Stomach (tissue), 9 donors: ENCODE results near the gene ZNF423. TPM values are rescaled to one million over a fixed set of nuclear protein-coding genes. Genes with fewer than 3 reads are reported as not detected.

ENCODE experiments used
- DNase-seq, 2 donors: peaks; one replicate each; pipeline versions ENCODE4 v3.0.0 to v3.0.0-alpha.2; 2013 to 2019
- H3K27ac ChIP-seq, 5 donors: fragments of 200-600 bp in 4 of 5; sonication (generic) in 4 of 5; one replicate each; pipeline ENCODE4 v1.5.1; 2013 to 2019; ENCODE audit warnings: mild to moderate bottlenecking in 1 of 5, moderate library complexity in 1 of 5
- H3K27me3 ChIP-seq, 3 donors: fragments of 200-600 bp; sonication (generic); one replicate each; pipeline ENCODE4 v1.5.1; 2017 to 2019; ENCODE audit warnings: mixed run types in 1 of 3
- H3K36me3 ChIP-seq, 4 donors: fragments of 200-600 bp; sonication (generic); 1 replicate in 3 of 4; 2 replicates in 1 of 4; pipeline ENCODE4 v1.5.1; 2016 to 2019
- H3K4me1 ChIP-seq, 4 donors: fragments of 200-600 bp; sonication (generic); one replicate each; pipeline ENCODE4 v1.5.1; 2016 to 2019
- H3K4me3 ChIP-seq, 4 donors: fragments of 200-600 bp; sonication (generic) in 3 of 4; one replicate each; pipeline ENCODE4 v1.5.1; 2016 to 2019; ENCODE audit warnings: mild to moderate bottlenecking in 1 of 4
- H3K9me3 ChIP-seq, 4 donors: fragments of 200-600 bp; sonication (generic); one replicate each; pipeline ENCODE4 v1.5.1; 2016 to 2019
- CTCF ChIP-seq, 7 experiments: fragments of 450-650 bp in 4 of 7; fragments of 200-600 bp in 3 of 7; sonication (generic) in 3 of 7; IDR thresholded peaks; one replicate each; pipeline ENCODE4 v1.5.1; 2016 to 2019; ENCODE audit warnings: antibody characterized with exemption in 7 of 7, control low read depth in 2 of 7, mild to moderate bottlenecking in 1 of 7
- EP300 ChIP-seq: sonication (generic); formaldehyde crosslinking; IDR thresholded peaks from one replicate; pipeline ENCODE4 v1.6.1; 2017; ENCODE audit warnings: antibody characterized with exemption
- POLR2A ChIP-seq, 4 donors: fragments of 450-650 bp; IDR thresholded peaks; one replicate each; pipeline ENCODE4 v1.6.1; 2016; ENCODE audit warnings: antibody characterized with exemption in 4 of 4, control low read depth in 2 of 4, mild to moderate bottlenecking in 1 of 4, moderate library complexity in 1 of 4
- POLR2AphosphoS5 ChIP-seq, 3 donors: sonication (generic); formaldehyde crosslinking; IDR thresholded peaks; one replicate each; pipeline ENCODE4 v1.6.1; 2016; ENCODE audit warnings: antibody characterized with exemption in 3 of 3
- WGBS, 5 donors: extraction: QIAGEN DNeasy Blood & Tissue Kit in 3 of 5; methylation state at CpG; one replicate each; pipeline versions ENCODE4 v1.1.5 to v1.1.7; 2013 to 2018; 5-methylcytosine and 5-hydroxymethylcytosine counted together
- intact Hi-C: fragments of 100-400 bp; cut with DNase I; formaldehyde crosslinking; loops from one replicate; pipeline ENCODE4 v1.15.1; 2023; ENCODE audit warnings: low total_unique reads
- polyA plus RNA-seq, 3 donors: library from polyadenylated mRNA; stranded (reverse); fragments of 200-250 nt; gene quantifications; one replicate each; pipeline ENCODE4 v1.2.3, GENCODE V29; 2013
- total RNA-seq, 5 donors: library from RNA; depleted of rRNA; stranded (reverse); fragments of >200 nt; gene quantifications; one replicate each; pipeline versions ENCODE4 v1.1.0 to v1.2.3, GENCODE V29; 2014 to 2016
- donor health status: healthy with polysubstance abuse.
- donor health status: Bipolar disorder and iron deficiency.
- donor health status: healthy.

Gene ZNF423
- total and polyA plus RNA-seq, 8 donors, result 0.29 to 3.5 (median 1.0) TPM

- WGBS, 5 donors, result 94 to 96% (median 95%) methylated on average over 11 to 12 of the region's 12 CpGs
- TF ChIP-seq POLR2A (IDR thresholded peaks at IDR 0.05) (no peak), POLR2AphosphoS5 (IDR thresholded peaks at IDR 0.05) (no peak), EP300 (no peak), CTCF (IDR thresholded peaks at IDR 0.05) (no peak)
- Histone ChIP-seq H3K27ac (no peak overlapping the region), H3K4me1 (peaks cover 0 to 6% (median 3%) of the 10 kb centered on the region in 4 donors), H3K36me3 (no peaks in the 10 kb centered on the region), H3K4me3 (no peak overlapping the region), H3K9me3 (no peaks in the 10 kb centered on the region), H3K27me3 (no peaks in the 10 kb centered on the region)
- intact Hi-C loops, result no loop called here
- no peak for DNase-seq
Observed at GRCh38 chr16:49574826-49575225, 281.1 kb downstream of the ZNF423 start.

GRCh38 chr16:49567950-49568349 lies 288.0 kb downstream of the ZNF423 start:
- Histone ChIP-seq H3K27ac (no peak overlapping the region), H3K36me3 (no peaks in the 10 kb centered on the region), H3K9me3 (no peaks in the 10 kb centered on the region), H3K4me3 (no peak overlapping the region), H3K27me3 (no peaks in the 10 kb centered on the region), H3K4me1 (peaks cover 0 to 14% (median 6%) of the 10 kb centered on the region in 4 donors)
- no peak for DNase-seq
- TF ChIP-seq EP300 (no peak), POLR2AphosphoS5 (IDR thresholded peaks at IDR 0.05) (no peak), CTCF (IDR thresholded peaks at IDR 0.05) (no peak), POLR2A (IDR thresholded peaks at IDR 0.05) (no peak)
- intact Hi-C loops, result no loop called here
- WGBS, 5 donors, result 88 to 100% (median 95%) methylated on average over 1 of the region's 1 CpG

- no peak overlapping the region for H3K4me3 ChIP-seq
- H3K9me3 ChIP-seq, result no peaks in the 10 kb centered on the region
- H3K36me3 ChIP-seq, result no peaks in the 10 kb centered on the region
- TF ChIP-seq EP300 (no peak), POLR2A (IDR thresholded peaks at IDR 0.05) (no peak), POLR2AphosphoS5 (IDR thresholded peaks at IDR 0.05) (no peak), CTCF (IDR thresholded peaks at IDR 0.05) (no peak)
- DNase-seq, result no peak
- no peaks in the 10 kb centered on the region for H3K27me3 ChIP-seq
- peaks cover 0 to 14% (median 6%) of the 10 kb centered on the region in 4 donors for H3K4me1 ChIP-seq
- intact Hi-C loops, result no loop called here
- no peak overlapping the region for H3K27ac ChIP-seq
- 70 to 90% (median 89%) methylated on average over 6 of the region's 6 CpGs for WGBS, 5 donors
Observed at GRCh38 chr16:49566432-49566831, 289.5 kb downstream of the ZNF423 start.

- Histone ChIP-seq H3K9me3 (no peaks in the 10 kb centered on the region), H3K4me3 (no peak overlapping the region), H3K36me3 (no peaks in the 10 kb centered on the region), H3K27me3 (no peaks in the 10 kb centered on the region), H3K4me1 (peaks cover 0 to 14% (median 6%) of the 10 kb centered on the region in 4 donors), H3K27ac (no peak overlapping the region)
- peak in 1 of 2 donors; percentile 36 for DNase-seq
- TF ChIP-seq EP300, result no peak
- TF ChIP-seq CTCF (IDR thresholded peaks at IDR 0.05), result no peak
- no peak for TF ChIP-seq POLR2AphosphoS5 (IDR thresholded peaks at IDR 0.05)
- no peak for TF ChIP-seq POLR2A (IDR thresholded peaks at IDR 0.05)
- 60 to 77% (median 70%) methylated on average over 14 of the region's 14 CpGs for WGBS, 5 donors
- intact Hi-C loops, result no loop called here
Observed at GRCh38 chr16:49564496-49565229, 291.2 kb downstream of the ZNF423 start.
